ENCODE results near the gene NRBF2.

DNA sequence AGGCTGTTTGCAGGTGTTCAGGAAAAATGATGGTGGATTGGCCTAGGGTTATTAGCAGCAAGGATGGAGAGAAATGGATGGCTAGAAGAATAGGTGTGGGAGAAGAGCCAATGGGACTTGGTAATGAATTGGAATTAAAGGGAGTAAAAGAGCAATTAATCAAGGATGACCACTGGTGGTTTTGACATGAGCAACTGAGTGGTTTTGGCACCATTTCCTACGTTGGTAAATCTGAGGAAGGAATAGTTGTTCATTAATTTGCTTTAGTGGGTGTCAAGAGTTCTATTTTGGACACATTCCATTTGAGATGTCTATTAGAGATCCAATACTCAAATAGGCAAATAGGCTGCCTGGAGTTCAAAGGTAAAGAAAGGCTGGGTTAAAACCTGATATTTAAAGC lies 38.2 kb upstream of the NRBF2 start:
- TF ChIP-seq POLR2A (IDR thresholded peaks at IDR 0.05) = no peak
- TF ChIP-seq, protein P1, sequence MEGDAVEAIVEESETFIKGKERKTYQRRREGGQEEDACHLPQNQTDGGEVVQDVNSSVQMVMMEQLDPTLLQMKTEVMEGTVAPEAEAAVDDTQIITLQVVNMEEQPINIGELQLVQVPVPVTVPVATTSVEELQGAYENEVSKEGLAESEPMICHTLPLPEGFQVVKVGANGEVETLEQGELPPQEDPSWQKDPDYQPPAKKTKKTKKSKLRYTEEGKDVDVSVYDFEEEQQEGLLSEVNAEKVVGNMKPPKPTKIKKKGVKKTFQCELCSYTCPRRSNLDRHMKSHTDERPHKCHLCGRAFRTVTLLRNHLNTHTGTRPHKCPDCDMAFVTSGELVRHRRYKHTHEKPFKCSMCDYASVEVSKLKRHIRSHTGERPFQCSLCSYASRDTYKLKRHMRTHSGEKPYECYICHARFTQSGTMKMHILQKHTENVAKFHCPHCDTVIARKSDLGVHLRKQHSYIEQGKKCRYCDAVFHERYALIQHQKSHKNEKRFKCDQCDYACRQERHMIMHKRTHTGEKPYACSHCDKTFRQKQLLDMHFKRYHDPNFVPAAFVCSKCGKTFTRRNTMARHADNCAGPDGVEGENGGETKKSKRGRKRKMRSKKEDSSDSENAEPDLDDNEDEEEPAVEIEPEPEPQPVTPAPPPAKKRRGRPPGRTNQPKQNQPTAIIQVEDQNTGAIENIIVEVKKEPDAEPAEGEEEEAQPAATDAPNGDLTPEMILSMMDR (IDR thresholded peaks at IDR 0.05) = no peak
